GM18499 (cell line): ENCODE results near the gene DISC1.
"Not testable (repeated sequence)": the region's sequence is repeated elsewhere in the genome, so short reads cannot be mapped to it uniquely, and the experiment has no call there.

Experiments
- ATAC-seq: cut with Tn5 transposase; IDR thresholded peaks from one replicate; pipeline ENCODE4 v1.9.1; 2021; ENCODE audit warnings: moderate number of reproducible peaks; ENCODE audit not compliant: insufficient read depth, unreplicated experiment

The DISC1 gene

DNA sequence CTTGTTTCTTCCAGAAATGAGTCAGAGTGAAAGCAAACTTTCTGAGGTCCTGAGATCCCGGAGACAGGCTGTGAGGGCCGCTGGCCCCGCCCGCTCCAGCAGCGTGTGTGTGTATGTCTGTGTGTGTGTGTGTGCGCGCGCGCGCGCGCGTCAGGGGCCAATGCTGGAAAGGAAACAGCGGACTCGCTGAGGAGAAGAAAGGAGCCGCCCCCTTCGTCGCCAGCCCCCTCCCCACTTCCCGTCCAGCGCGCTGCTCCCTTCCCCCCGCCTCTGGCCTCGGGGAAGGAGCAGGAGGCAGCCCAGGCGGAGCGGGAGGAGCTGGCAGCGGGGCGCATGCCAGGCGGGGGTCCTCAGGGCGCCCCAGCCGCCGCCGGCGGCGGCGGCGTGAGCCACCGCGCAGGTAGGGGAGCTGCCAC lies at the start of gene DISC1:
Gene DISC1, plus strand, starts transcription at position 256 of the 416 bp plus-strand sequence. Its CDS starts 78 bp downstream, at position 334.
- no peak for ATAC-seq

- ATAC-seq: no peak
Observed at GRCh38 chr1:231576804-231577718, 49.5 kb upstream of the DISC1 start.

DNA sequence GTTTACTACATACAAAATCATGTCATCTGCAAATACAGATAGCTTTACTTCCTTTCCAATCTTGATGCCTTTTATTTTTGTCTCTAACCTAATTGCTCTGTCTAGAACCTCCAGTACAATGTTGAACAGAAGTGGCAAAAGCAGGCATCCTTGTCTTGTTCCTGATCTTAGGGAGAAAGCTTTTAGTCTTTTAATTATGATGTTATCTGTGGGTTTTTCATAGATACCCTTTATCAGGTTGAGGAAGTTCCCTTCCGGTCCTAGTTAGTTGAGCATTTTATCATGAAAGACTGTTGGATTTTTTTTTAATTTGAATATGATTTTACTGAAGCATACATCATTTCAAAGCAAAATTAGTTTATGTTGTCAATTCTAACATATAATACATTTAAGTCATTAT lies 45.7 kb upstream of the DISC1 start:
- ATAC-seq: no peak

DNA sequence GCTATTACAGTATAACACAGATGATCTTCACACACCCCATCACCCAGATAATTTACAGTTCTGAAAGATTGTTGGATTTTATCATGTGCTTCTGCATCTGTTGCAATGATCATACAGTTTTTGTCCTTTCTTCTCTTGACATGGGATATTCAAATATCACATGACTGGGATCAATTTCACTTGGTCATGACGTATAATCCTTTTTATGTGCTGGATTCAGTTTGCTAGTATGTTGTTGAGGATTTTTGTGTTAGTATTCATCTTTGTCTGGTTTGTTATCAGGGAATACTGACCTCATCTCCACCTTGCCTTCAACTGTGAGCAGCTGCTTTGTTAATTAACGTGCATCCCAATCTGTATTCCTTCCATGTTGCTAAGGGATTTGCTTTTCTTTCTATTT lies 44.7 kb upstream of the DISC1 start:
- ATAC-seq: no peak

DNA sequence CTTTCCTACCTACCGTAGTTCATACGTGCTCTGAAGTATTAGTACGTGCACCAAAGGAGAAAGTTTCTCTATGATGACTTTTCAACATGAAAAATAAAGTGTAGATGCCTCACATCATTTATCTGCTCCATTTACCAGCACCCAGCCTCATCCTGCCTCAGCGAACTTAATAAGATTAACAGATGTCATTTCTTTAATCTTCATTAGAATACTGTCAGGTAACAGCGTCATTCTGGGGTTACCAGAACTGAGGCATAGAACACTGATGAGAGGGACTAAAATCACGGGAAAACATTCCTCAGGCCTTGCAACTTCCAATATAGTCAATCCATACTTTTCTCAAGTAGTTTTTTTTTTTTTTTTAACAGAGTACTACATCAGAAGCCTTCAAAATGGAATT lies 43.2 kb upstream of the DISC1 start:
- no peak for ATAC-seq

DNA sequence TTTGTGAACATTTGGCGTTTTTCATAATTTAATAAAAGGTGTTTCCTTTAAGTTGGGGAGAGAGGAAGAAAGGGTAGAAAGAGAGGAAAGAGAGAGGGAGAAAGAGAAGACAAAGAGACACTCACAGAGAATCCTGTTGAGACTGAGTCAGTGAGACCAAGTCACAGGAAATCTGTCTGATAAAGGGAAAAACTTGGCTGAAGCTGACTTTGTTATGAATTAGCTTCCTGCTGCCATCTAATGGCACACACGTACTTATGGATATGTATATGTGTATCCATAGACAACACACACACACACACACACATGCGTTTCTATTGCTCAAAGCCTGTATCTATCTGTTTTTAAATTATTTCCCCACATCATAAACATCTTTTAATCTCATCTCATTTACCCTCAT lies 42.5 kb upstream of the DISC1 start:
- ATAC-seq: no peak

DNA sequence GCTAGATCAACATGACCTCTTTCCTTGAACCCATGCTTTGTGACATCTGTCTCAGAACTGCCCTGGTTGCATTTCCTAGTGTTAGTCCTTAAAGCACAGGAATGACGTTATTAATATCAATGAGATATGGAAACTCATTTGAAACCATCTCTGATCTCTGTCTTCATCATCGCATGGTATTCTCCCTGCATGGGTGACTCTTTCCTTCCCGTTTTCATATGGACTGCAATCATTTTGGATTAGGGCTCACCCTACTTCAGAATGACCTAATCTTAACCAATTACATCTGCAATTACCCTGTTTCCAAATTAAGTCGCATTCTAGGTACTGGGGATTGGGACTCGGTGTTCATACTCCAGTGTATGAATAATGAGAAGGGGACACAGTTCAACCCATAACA lies 41.7 kb upstream of the DISC1 start:
- ATAC-seq: no peak

- ATAC-seq: no peak
Observed at GRCh38 chr1:231590453-231591198, 36.0 kb upstream of the DISC1 start.

DNA sequence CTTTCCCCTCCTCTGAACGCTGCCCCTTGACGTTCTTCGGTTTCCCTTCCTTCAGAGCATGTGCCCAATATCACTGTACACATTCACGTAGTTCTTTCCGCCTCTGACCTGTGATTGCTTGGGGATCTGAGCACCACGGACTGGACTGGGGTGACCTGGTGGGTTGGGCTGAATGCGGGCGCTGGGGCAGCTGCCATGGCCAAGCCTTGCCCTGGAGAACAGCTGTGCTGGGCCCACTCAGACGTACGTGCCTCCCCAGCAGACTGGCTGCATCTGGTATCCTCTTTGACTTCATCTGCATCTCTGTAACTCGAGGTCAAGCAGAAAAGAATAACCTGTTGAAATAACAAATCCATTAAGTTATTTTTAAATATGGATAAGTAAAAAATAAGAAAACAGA lies 35.1 kb upstream of the DISC1 start:
- no peak for ATAC-seq

- no peak for ATAC-seq
Observed at GRCh38 chr1:231592809-231593208, 33.8 kb upstream of the DISC1 start.

DNA sequence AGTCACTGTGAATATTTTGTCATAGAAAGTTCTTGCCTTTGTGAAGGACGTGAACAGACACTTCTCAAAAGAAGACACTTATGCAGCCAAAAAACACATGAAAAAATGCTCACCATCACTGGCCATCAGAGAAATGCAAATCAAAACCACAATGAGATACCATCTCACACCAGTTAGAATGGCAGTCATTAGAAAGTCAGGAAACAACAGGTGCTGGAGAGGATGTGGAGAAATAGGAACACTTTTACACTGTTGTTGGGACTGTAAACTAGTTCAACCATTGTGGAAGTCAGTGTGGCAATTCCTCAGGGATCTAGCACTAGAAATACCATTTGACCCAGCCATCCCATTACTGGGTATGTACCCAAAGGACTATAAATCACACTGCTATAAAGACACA lies 33.3 kb upstream of the DISC1 start:
- ATAC-seq: not testable (repeated sequence)

GRCh38 chr1:231594123-231594522 lies 32.5 kb upstream of the DISC1 start:
- ATAC-seq: no peak

- ATAC-seq: no peak
Observed at GRCh38 chr1:231594749-231595148, 31.8 kb upstream of the DISC1 start.

GRCh38 chr1:231596337-231596791 lies 30.2 kb upstream of the DISC1 start:
- no peak for ATAC-seq

GRCh38 chr1:231597971-231598370 lies 28.6 kb upstream of the DISC1 start:
- no peak for ATAC-seq

- no peak for ATAC-seq
Observed at GRCh38 chr1:231600458-231600976, 26.1 kb upstream of the DISC1 start.

DNA sequence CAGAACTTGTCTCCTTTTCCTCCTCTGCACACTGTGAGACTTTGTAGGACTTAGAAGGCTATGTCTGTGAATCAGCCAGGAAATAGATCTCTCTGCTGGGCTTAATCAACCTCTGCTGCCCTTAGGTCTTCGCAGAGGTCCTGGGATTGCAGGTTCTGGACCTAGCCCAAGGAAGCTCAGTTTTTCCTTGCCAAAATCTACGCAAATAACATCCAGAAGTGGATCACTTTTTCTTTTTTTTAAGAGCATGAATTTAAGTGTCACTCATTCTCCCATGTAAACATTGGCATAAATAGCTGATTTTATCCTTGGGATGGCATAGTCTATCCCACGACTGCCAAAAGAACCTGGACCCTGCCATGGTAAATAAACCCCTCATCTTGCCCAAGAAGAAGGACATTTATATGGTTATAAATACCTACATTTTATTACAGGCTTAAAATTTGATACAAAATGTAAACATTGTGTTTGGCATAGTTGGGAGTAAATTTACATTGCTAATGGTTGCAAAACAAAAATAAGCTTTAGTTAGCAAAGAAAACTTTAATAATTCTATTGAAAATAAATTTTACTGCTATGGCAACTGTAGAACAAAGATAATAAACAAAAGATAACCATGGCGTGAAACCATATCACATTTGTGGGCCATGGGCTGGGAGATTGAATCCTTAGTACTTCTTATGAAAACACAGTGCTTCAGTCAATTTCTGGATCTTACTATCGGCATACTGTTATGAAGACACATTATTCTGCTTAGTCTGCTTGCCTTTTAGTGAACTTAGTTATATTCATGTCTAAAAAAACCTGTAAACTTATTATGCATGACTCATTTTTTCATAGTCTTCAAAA lies 24.5 kb upstream of the DISC1 start:
- ATAC-seq: no peak

DNA sequence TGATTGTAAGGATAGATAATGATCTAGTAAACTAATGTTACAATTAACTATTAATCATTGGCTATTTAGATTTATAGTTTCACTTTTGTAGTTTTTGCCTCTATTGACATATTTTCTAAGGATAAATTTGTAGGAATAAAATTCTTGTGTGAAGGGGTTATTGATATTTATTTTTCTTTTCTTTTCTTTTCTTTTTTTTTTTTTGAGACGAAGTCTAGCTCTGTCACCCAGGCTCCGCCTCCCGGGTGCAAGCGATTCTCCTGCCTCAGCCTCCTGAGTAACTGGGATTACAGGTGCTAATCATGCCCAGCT lies 24.0 kb upstream of the DISC1 start:
- ATAC-seq: no peak

DNA sequence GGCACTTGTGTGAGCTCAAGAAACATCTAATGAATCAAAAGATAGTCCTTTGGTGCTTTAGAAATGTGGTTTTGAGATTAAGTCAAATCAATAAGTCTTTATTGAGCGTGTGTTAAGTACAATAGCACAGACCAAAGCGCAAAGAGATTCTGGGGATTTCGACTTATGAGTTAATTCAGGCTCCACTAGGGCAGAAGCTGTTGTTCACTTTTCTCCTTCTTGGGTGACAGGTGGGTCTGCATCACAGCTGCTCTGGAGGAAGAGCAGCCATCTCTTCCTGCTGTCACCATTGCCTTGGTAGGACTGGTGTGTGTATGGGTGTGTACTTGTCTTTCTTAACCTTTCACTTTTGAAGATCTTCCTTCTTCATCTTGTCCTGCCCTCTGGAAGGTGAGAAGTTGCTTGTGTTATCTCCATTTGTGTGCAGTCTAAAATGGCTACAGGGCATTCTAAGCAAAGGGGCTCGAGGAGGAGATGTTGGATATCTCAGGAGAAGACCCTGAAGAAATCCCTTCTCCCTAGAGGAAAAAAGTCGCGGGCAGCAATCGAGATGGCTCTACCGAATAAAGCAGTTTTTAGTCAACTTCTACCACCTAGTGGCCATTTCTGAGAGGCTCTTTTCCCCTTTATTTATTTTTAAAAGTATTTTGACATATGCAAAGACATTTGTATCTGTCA lies 22.9 kb upstream of the DISC1 start:
- ATAC-seq: no peak

DNA sequence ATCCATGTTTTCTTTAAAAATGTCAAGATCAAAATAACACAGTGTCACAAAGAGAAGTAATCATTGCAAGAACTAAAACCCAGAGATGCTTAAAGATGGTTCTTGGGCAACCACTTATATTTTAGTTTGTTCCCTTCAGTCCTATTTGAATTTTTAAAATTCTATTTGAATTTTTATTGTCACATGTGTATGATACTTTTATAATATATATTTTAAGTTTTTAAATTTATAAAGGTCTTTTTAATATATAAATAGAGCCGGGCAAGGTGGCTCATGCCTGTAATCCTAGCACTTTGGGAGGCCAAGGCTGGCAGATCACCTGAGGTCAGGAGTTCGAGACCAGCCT lies 22.3 kb upstream of the DISC1 start:
- no peak for ATAC-seq
